Measurements from ENCODE around the gene SLC5A10. TPM values are rescaled to one million over a fixed set of nuclear protein-coding genes. Genes with fewer than 3 reads are reported as not detected.

The SLC5A10 gene
- total RNA-seq, 4 donors from 2014 or later: not detected

DNA sequence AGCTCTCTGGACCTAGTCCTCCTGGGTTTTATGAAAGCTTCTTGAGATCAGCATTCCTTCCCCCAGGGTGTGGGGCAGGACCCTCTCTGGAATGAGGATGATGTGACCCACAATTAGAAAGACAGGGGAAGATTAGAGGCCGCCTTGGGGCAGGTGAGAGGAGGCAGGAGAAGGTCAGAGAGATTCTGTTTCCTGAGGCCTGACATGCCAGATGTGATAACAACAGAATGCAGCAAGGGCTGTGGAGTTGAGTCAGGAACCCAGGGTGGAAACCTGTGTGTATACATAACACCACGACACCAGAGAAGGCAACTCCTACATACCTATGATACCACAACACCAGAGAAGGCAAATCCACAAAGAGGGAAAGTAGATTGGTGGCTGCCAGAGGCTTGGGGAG lies 5.4 kb upstream of the SLC5A10 start:
- DNase-seq (ENCODE audit: low spot score) (no peak), ATAC-seq (ENCODE audit: low FRiP score) (no peak)
- TF ChIP-seq, protein P1, sequence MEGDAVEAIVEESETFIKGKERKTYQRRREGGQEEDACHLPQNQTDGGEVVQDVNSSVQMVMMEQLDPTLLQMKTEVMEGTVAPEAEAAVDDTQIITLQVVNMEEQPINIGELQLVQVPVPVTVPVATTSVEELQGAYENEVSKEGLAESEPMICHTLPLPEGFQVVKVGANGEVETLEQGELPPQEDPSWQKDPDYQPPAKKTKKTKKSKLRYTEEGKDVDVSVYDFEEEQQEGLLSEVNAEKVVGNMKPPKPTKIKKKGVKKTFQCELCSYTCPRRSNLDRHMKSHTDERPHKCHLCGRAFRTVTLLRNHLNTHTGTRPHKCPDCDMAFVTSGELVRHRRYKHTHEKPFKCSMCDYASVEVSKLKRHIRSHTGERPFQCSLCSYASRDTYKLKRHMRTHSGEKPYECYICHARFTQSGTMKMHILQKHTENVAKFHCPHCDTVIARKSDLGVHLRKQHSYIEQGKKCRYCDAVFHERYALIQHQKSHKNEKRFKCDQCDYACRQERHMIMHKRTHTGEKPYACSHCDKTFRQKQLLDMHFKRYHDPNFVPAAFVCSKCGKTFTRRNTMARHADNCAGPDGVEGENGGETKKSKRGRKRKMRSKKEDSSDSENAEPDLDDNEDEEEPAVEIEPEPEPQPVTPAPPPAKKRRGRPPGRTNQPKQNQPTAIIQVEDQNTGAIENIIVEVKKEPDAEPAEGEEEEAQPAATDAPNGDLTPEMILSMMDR (IDR thresholded peaks at IDR 0.05): no peak

DNA sequence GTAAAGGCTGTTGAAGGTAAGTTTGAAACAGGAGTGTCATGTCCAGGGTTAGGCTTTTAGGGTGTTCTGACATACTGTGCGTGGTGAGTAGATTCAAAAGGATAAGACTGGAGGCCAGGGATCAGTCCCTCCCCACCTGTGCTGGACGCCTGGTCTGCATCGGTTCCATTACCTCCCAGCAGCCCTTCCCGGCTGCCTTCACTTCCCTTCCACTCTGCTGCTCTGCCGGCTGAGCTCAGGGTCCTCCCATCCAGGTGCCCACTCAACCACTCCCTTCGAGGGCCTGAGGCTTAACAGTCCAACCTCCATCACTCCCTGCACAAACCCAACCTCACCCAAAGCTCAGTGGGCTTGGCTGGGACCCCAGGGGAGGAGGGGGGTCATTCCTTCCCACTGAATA lies 4.1 kb upstream of the SLC5A10 start:
- no peak for DNase-seq (ENCODE audit: low spot score)
- TF ChIP-seq, protein P1 (IDR thresholded peaks at IDR 0.05): no peak
- no peak for ATAC-seq (ENCODE audit: low FRiP score)

DNA sequence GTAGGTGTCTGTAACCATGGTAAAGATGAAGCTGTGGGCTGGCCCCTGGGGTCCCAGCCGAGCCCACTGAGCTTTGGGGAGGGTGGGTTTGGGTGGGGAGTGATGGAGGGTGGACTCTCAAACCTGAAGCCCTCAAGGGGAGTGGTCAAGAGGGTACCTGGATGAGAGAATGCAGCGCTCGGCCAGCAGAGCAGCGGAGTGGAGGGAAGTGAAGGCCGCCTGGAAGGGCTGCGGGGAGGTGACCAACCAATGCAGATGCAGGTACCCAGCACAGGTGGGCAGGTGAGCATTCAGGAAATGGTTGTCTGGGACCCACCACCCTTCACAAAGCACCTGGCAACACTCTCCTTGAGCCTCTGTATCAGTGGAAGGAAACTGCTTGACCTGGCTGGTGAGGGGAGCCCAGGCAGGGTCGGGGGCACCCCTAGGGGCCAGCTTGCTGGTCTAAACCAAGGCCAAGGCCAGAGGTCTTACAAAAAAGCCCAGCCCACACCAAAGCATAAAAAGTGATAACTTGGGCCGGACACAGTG lies 3.4 kb upstream of the SLC5A10 start:
- DNase-seq (ENCODE audit: low spot score): no peak
- ATAC-seq (ENCODE audit: low FRiP score): no peak
- TF ChIP-seq, protein P1 (IDR thresholded peaks at IDR 0.05): no peak

DNA sequence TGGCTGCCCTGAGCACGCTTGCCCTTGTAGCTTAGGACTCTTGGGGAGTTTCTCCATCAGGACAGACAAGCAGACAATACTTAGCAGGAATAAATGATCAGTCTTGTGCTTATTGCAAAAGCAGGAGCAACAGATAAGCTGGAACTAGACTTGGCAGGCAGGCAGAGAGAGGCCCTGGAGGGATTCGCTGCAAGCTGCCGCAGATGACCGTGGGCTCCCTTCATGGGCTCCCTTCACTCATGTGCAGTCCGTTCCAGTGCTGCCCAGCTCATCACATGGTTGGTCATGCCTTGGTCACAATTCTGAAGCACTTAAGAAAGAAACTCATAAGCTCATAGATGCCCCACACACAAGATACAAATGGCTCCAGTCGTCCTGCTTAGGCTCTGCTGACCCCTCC lies 2.4 kb upstream of the SLC5A10 start:
- no peak for DNase-seq (ENCODE audit: low spot score)
- TF ChIP-seq, protein P1 (IDR thresholded peaks at IDR 0.05): no peak
- no peak for ATAC-seq (ENCODE audit: low FRiP score)

DNA sequence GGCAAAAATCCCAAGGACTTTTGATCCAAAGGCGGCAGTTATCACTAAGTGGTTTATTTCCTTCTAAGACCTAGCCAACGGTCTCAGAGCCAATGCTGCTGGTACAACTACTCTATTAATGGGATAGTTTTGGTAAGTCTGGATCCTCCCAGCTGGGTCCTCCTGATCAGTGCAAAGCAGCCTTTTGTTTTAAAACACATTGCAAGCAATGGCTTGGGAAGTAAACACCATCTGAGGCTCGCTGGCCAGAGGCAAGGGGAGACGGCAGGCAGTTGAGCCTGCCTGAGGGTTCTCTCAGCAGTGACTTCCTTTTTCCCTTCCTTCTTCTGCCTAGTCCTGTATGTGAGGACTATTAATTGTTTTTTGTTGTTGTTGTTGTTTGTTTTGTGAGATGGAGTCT lies 1.6 kb upstream of the SLC5A10 start:
- TF ChIP-seq, protein P1 (IDR thresholded peaks at IDR 0.05): no peak
- ATAC-seq (ENCODE audit: low FRiP score): no peak
- DNase-seq (ENCODE audit: low spot score): no peak

DNA sequence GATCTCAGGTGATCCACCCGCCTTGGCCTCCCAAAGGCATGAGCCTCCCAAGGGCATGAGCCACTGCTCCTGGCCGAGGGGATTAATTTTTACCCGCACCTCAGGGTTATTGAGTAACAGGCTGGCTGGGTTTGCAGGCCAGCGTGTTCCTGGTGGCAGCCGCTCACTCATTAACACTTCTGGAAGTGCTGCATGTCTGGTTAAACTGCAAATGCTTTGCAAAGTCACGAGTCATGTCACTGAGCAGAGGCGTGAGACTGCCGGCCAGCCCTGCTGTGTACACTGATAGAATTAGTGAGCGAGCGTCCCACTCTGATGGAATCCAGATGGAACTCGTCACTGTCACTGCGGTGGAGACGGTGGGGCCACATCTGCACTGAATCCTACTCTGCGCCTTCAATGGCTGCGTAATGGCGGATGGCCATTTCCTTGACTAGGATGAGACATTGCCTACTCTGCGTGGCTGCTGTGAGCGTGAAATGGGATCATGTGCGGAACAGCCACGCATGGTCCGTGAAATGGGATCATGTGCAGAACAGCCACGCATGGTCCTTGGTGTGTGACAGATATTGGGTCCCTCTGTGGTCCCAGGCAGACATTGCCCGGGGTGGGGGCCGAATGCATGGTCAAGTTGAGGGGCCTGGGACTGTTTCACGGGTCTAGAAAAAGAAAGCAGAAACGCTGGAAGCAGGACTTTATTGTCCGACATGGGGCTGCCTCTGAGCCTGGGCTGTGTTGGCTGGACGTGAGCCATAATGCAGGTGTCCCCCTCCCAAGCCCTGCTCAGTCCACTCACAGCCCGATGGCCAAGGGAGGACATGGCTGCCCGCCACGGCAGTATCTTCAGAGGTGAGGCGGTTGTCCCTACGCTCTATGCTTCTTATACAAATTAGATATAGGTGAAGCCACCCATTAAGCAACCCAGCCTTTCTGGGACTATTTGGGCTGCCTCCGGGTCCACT lies 740 bp upstream of the SLC5A10 start:
- TF ChIP-seq, protein P1 (IDR thresholded peaks at IDR 0.05): no peak
- no peak for ATAC-seq (ENCODE audit: low FRiP score)
- DNase-seq (ENCODE audit: low spot score): no peak

Measured in omental fat pad (tissue), 4 donors.